Measurements from ENCODE around the gene CTBP2.
"Not testable (repeated sequence)": the region's sequence is repeated elsewhere in the genome, so short reads cannot be mapped to it uniquely, and the experiment has no call there.

Gene CTBP2

GRCh38 chr10:125059348-125059747 is 101.0 kb downstream of the CTBP2 start:
- not testable (repeated sequence) for DNase-seq

GRCh38 chr10:125057158-125058001 is 103.0 kb downstream of the CTBP2 start:
- DNase-seq: no peak

GRCh38 chr10:125056161-125057132 is 103.9 kb downstream of the CTBP2 start:
- DNase-seq: no peak

GRCh38 chr10:125055446-125055845 is 104.9 kb downstream of the CTBP2 start:
- no peak for DNase-seq

GRCh38 chr10:125054669-125055268 is 105.6 kb downstream of the CTBP2 start:
- DNase-seq: no peak

- no peak for DNase-seq
Measured at GRCh38 chr10:125054216-125054615, 106.1 kb downstream of the CTBP2 start.

GRCh38 chr10:125052146-125052545 is 108.2 kb downstream of the CTBP2 start:
- DNase-seq: no peak

- DNase-seq: no peak
Measured at GRCh38 chr10:125050383-125050782, 110.0 kb downstream of the CTBP2 start.

GRCh38 chr10:125049216-125049881 is 111.0 kb downstream of the CTBP2 start:
- DNase-seq: no peak

GRCh38 chr10:125048094-125048864 is 112.1 kb downstream of the CTBP2 start:
- DNase-seq: peak in 4 of 6 experiments; percentile 6 to 13 (median 12)

GRCh38 chr10:125043841-125044658 is 116.3 kb downstream of the CTBP2 start:
- no peak for DNase-seq

GRCh38 chr10:125041856-125042506 is 118.4 kb downstream of the CTBP2 start:
- no peak for DNase-seq

GRCh38 chr10:125039354-125039769 is 121.0 kb downstream of the CTBP2 start:
- DNase-seq: no peak

- no peak for DNase-seq
Measured at GRCh38 chr10:125038637-125039036, 121.7 kb downstream of the CTBP2 start.

GRCh38 chr10:125037145-125037877 is 123.1 kb downstream of the CTBP2 start:
- no peak for DNase-seq

- DNase-seq: no peak
Measured at GRCh38 chr10:125035588-125036295, 124.6 kb downstream of the CTBP2 start.

GRCh38 chr10:125035136-125035535 is 125.2 kb downstream of the CTBP2 start:
- DNase-seq: no peak

GRCh38 chr10:125034675-125035074 is 125.7 kb downstream of the CTBP2 start:
- DNase-seq: no peak
